Stimulated activated CD8-positive, alpha-beta memory T cell treated with anti-CD3 and anti-CD28 coated beads, Interleukin-15, amount 100 ng/mL, for 1 hour (primary cell): ENCODE measurements around the gene ACAA1.
"Not testable (repeated sequence)": the region's sequence is repeated elsewhere in the genome, so short reads cannot be mapped to it uniquely, and the experiment has no call there.

Experiments
- DNase-seq: peaks from one replicate; pipeline ENCODE4 v3.0.0-alpha.2; 2020; ENCODE audit warnings: low read depth

Gene ACAA1

DNA sequence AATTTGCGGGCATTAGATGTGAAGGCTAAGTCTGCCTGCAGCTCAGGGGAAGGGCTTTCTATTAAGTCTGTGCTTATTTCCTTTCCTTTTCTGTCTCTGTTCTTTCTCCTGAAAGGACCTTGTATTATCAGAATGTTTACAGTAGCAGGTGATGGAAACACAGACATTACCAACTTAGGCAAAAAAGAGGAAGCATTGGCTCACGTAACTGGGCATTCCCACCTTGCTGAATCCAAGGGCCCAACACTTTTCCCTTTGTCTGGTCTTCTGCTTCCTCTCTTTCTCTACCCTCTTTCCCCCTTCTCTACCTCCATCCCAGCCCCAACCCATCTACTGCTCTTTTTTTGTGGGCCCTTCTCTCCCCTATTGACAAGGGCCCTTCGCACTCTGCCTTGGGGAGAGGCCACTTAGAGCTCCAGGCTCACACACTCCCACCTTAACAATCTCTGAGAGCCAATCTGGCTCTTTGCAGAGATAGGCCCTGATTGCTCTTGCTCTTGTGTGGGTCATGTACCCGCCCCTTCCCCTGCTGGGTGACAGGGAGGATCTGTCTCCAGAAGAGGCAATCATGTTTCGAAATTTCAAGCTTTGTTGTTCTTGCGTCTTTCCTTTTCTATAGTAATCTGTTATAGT is 35.0 kb downstream of the ACAA1 start:
- no peak for DNase-seq

GRCh38 chr3:38100498-38100897 is 36.4 kb downstream of the ACAA1 start:
- DNase-seq: no peak

DNA sequence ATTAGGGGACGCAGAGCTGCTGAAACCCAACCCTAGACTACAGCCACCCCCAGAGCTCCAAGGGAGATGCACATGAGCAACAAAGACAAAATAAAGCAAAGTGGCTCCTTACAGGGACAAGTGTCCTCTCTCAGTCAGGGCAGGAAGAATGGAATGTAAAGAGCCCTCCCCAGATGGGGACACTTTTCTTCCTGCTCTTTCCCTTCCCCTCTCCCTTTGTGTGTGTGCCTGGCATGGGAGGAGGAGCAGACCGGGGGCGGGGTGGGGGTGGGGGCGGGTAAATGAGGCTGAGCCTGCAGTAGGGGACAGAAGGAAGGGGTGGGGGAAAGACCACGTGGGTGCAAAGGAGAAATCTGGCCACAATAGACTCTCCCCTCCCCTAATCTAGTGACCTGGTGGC is 37.4 kb downstream of the ACAA1 start:
- DNase-seq: no peak

DNA sequence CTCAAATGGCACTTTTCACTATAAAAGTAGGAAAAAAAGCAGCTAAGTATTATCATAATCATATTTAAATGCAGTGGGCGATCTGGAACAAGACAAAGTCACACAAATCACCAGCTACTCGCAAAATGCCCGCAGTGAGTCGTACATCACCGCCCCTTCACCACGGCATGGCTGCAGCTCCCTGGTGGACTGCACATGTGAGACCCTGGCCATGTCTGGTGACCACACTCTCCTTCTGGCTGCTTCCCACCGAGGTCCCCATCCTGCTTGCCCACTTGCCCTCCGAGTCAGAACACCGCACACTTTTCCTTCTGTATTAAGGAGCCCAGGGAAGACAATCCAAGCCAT is 38.6 kb downstream of the ACAA1 start:
- DNase-seq: no peak

GRCh38 chr3:38097446-38098375 is 39.2 kb downstream of the ACAA1 start:
- no peak for DNase-seq

GRCh38 chr3:38095669-38096483 is 41.1 kb downstream of the ACAA1 start:
- DNase-seq: no peak

- DNase-seq: no peak
Measured at GRCh38 chr3:38094999-38095398, 41.9 kb downstream of the ACAA1 start.

DNA sequence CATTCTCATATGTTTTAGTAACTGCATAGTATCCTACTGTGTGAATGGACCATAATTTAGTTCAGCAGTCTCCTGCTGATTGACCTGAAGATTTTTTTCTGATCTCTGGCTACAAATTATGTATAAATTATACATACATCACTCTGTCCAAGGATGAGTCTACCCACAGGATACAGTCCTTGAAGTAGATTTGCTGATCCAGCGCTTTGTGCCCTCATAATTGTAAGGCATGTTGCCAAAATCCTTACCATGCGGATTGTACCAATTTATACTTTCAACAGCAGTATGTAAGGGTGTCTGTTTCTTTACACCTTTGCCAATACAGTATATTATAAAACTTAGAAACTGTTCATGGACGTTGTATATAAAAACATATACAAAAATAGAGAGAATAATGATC is 46.5 kb downstream of the ACAA1 start:
- no peak for DNase-seq

DNA sequence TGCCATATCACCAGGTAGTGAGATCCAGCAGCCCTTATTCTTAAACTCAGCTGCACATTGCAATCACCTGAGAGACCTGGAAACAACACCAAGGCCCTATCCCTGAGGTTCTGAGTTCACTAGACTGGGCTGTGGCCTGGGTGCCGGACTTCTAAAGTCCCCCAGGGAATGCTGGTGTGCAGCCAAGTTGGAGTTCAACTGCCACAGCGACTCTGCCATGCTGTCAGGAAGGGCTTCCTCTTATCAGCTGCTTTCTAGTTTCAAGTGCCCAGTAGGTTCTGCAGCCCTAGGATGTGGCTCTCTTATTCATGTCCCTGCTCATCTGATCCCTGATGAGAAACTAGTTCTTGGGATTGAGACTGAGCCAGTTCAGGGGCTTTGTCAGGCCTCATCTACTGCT is 47.8 kb downstream of the ACAA1 start:
- DNase-seq: no peak

- DNase-seq: no peak
Measured at GRCh38 chr3:38088126-38089078, 48.5 kb downstream of the ACAA1 start.

GRCh38 chr3:38087278-38087677 is 49.6 kb downstream of the ACAA1 start:
- DNase-seq: not testable (repeated sequence)

- DNase-seq: no peak
Measured at GRCh38 chr3:38086496-38086895, 50.4 kb downstream of the ACAA1 start.

DNA sequence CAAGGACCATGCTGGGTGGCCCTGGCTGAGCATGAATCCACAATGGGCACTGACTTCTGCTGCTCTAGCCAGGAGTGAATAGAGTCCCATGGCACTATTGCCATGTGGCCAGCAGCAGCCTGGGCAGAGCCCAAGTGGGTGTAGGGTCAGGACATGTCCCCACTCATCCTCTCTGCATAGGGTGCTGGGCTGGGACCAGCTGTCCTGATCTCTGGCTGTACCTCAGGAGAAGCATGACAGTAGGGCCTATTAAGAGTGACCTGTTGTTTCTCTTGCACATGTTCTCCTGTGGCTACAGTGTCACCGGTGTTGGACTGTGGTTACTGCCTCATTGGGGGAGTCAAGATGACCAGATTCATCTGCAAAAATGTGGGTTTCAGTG is 51.0 kb downstream of the ACAA1 start:
- no peak for DNase-seq

DNA sequence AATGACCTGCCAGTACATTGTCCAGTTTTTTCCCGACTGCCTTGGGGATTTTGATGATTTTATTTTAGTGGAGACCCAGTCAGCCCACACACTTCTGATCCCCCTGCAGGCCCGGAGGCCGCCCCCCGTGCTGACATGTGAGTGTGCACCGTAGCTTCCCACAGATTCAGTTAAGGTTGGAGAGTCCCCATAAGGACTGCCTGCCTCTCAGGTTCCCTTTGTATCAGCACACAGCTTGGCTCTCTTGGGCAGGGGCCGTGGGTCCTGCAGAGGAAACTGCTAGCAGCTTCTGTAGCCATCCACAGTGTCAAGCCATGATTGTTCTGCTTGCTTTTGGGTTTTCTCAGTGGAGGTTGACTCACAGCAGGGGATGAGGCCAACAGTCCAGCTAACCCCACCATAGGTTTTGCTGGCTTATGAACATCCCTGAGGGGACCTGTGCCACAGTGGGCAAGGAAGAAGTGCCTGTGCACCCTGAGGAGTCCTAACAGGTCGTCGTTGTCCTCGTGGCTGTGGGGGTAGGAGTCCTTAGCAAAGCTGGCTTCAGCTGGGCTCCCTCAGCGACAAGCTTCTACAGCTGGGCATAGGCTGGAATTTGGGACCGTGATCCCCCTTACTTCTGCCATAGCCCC is 51.5 kb downstream of the ACAA1 start:
- DNase-seq: no peak

GRCh38 chr3:38084334-38085310 is 52.3 kb downstream of the ACAA1 start:
- DNase-seq: no peak

GRCh38 chr3:38083871-38084333 is 53.0 kb downstream of the ACAA1 start:
- no peak for DNase-seq

DNA sequence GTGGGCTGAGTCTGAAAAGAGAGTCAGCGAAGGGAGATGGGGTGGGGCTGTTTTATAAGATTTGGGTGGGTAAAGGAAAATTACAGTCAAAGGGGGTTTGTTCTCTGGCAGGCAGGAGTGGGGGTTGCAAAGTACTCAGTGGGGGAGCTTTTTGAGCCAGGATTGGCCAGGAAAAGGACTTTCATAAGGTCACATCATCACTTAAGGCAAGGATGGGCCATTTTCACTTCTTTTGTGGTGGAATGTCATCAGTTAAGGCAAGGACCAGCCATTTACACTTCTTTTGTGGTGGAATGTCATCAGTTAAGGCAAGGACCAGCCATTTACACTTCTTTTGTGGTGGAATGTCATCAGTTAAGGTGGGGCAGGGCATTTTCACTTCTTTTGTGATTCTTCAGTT is 53.7 kb downstream of the ACAA1 start:
- DNase-seq: not testable (repeated sequence)

GRCh38 chr3:38082296-38082695 is 54.6 kb downstream of the ACAA1 start:
- DNase-seq: not testable (repeated sequence)

- not testable (repeated sequence) for DNase-seq
Measured at GRCh38 chr3:38077073-38077472, 59.9 kb downstream of the ACAA1 start.
